PC-3 (cell line): ENCODE results near the gene GAS7. TPM values are rescaled to one million over a fixed set of nuclear protein-coding genes. Genes with fewer than 3 reads are reported as not detected.

ENCODE experiments used
- ATAC-seq: fragments of 200-7000 bp; cut with Tn5 transposase; 2 replicates; pipeline ENCODE4 v1.9.1; 2020; ENCODE audit warnings: mild to moderate bottlenecking, moderate library complexity
- BruUV-seq: library from RNA; stranded (reverse); fragments of 400-500 nt; replicated peaks from 2 replicates; lab custom pipeline; 2021; lab: Mats Ljungman, UMichigan
- CTCF ChIA-PET: fragments of 300-600 bp; sonication (Branson Sonifier 250); formaldehyde crosslinking; loops from one replicate; lab custom pipeline; 2022; ENCODE audit warnings: antibody characterized with exemption; lab: Charles Lee
- POLR2A ChIA-PET: fragments of 300-600 bp; sonication (Branson Sonifier 250); formaldehyde crosslinking; loops from one replicate; lab custom pipeline; 2022; ENCODE audit warnings: antibody characterized with exemption; ENCODE audit not compliant: unreplicated experiment; lab: Charles Lee
- DNase-seq: peaks from one replicate; pipeline ENCODE4 v3.0.0-alpha.2; 2015
- H2AFZ ChIP-seq: fragments of 300-600 bp; sonication (generic); 2 replicates; pipeline ENCODE4 v1.6.0; 2016; ENCODE audit warnings: antibody characterized with exemption, low read length
- H3F3A ChIP-seq: fragments of 300-600 bp; sonication (generic); one replicate; pipeline ENCODE4 v1.6.0; 2017; ENCODE audit warnings: antibody characterized with exemption, low read length, control low read depth, mild to moderate bottlenecking; ENCODE audit not compliant: unreplicated experiment
- H3K27ac ChIP-seq: fragments of 300-600 bp; sonication (generic); 2 replicates; pipeline ENCODE4 v1.5.1; 2016; ENCODE audit warnings: mild to moderate bottlenecking, low read length
- H3K27me3 ChIP-seq: fragments of 300-600 bp; sonication (generic); 2 replicates; pipeline ENCODE4 v1.6.1; 2016; ENCODE audit warnings: low read length, mixed read lengths
- H3K36me3 ChIP-seq: fragments of 300-600 bp; sonication (generic); 2 replicates; pipeline ENCODE4 v1.6.1; 2016; ENCODE audit warnings: low read depth, mixed run types, low read length, mixed read lengths
- H3K4me1 ChIP-seq: fragments of 300-600 bp; sonication (generic); 2 replicates; pipeline ENCODE4 v1.5.1; 2016; ENCODE audit warnings: low read length; ENCODE audit not compliant: insufficient read depth
- H3K4me2 ChIP-seq: fragments of 300-600 bp; sonication (generic); 2 replicates; pipeline ENCODE4 v1.6.0; 2016; ENCODE audit warnings: low read length
- H3K4me3 ChIP-seq: fragments of 300-600 bp; sonication (generic); 2 replicates; pipeline ENCODE4 v1.5.1; 2016; ENCODE audit warnings: mild to moderate bottlenecking, low read length, mixed read lengths
- H3K79me2 ChIP-seq: fragments of 300-600 bp; sonication (generic); 2 replicates; pipeline ENCODE4 v1.6.1; 2017; ENCODE audit warnings: low read length, mixed read lengths
- H3K9ac ChIP-seq: fragments of 300-600 bp; sonication (generic); 2 replicates; pipeline ENCODE4 v1.6.0; 2016; ENCODE audit warnings: mild to moderate bottlenecking, low read length
- H3K9me2 ChIP-seq: fragments of 300-600 bp; sonication (generic); replicated peaks from 2 replicates; pipeline ENCODE4 v1.6.1; 2016; ENCODE audit warnings: mixed run types, low read length, mixed read lengths
- H3K9me3 ChIP-seq: fragments of 300-600 bp; sonication (generic); 2 replicates; pipeline ENCODE4 v1.6.1; 2016; ENCODE audit warnings: low read length, mixed read lengths
- H4K20me1 ChIP-seq: fragments of 300-600 bp; sonication (generic); 2 replicates; pipeline ENCODE4 v1.6.1; 2016; ENCODE audit warnings: low read length, mixed read lengths
- CTCF ChIP-seq: fragments of 300-600 bp; sonication (generic); conservative IDR thresholded peaks from 2 replicates; pipeline ENCODE4 v1.5.1; 2017; ENCODE audit warnings: antibody characterized with exemption, low read depth, mild to moderate bottlenecking, low read length
- EZH2 ChIP-seq: fragments of 300-600 bp; sonication (generic); IDR thresholded peaks from one replicate; pipeline ENCODE4 v1.6.1; 2017; ENCODE audit warnings: antibody characterized with exemption, mild to moderate bottlenecking, low read length; ENCODE audit not compliant: unreplicated experiment
- EZH2phosphoT487 ChIP-seq: fragments of 300-600 bp; sonication (generic); IDR thresholded peaks from 2 replicates; pipeline ENCODE4 v1.6.1; 2018; ENCODE audit warnings: mild to moderate bottlenecking, antibody characterized with exemption, low read length, borderline replicate concordance
- intact Hi-C: fragments of 100-400 bp; cut with micrococcal nuclease; formaldehyde crosslinking; loops from 2 replicates; pipeline ENCODE4 v1.9.0; 2023
- total RNA-seq: library from RNA; depleted of rRNA; stranded (reverse); fragments of >200 nt; gene quantifications from 2 replicates; pipeline ENCODE4 v1.2.3, GENCODE V29; 2014

The GAS7 gene
- total RNA-seq, 1 experiment from 2014 or later, result not detected

- Histone ChIP-seq H2AFZ (no peak overlapping the region), H4K20me1 (no peaks in the 10 kb centered on the region), H3K27ac (no peak overlapping the region), H3K9ac (no peak overlapping the region), H3K9me3 (no peaks in the 10 kb centered on the region), H3K27me3 (0 out of 2 replicates have a peak, but pooled peaks cover 2% of the 10 kb centered on the region), H3K36me3 (no peaks in the 10 kb centered on the region), H3K4me3 (no peak overlapping the region), H3K79me2 (no peaks in the 10 kb centered on the region), H3K4me2 (no peak overlapping the region), H3K9me2 (no peaks in the 10 kb centered on the region), H3K4me1 (no peaks in the 10 kb centered on the region), H3F3A (no peaks in the 10 kb centered on the region)
- ATAC-seq, result no peak
- TF ChIP-seq CTCF, result no peak
- no peak for TF ChIP-seq EZH2phosphoT487
- TF ChIP-seq EZH2, result no peak
- ChIA-PET CTCF (no interaction called here), POLR2A (no interaction called here)
- no TSS peak for BruUV-seq
- no peak for DNase-seq
- intact Hi-C loops, result no loop called here
Observed at GRCh38 chr17:10192461-10192860, 5.9 kb downstream of the GAS7 start.

GRCh38 chr17:10187456-10187855, 10.9 kb downstream of the GAS7 start:
- ChIA-PET POLR2A (no interaction called here), CTCF (no interaction called here)
- H3K27ac ChIP-seq, result no peak overlapping the region
- TF ChIP-seq CTCF (no peak), EZH2phosphoT487 (no peak), EZH2 (no peak)
- H3K4me3 ChIP-seq, result no peak overlapping the region
- no peaks in the 10 kb centered on the region for H3K79me2 ChIP-seq
- H4K20me1 ChIP-seq, result no peaks in the 10 kb centered on the region
- ATAC-seq (no peak), DNase-seq (no peak)
- no peak overlapping the region for H3K4me2 ChIP-seq
- H3K9me2 ChIP-seq, result no peaks in the 10 kb centered on the region
- no peaks in the 10 kb centered on the region for H3K4me1 ChIP-seq
- no peaks in the 10 kb centered on the region for H3F3A ChIP-seq
- H2AFZ ChIP-seq, result no peak overlapping the region
- H3K27me3 ChIP-seq, result 0 out of 2 replicates have a peak, but pooled peaks cover 7% of the 10 kb centered on the region
- no TSS peak for BruUV-seq
- H3K9me3 ChIP-seq, result no peaks in the 10 kb centered on the region
- H3K36me3 ChIP-seq, result no peaks in the 10 kb centered on the region
- intact Hi-C loops, result no loop called here
- no peak overlapping the region for H3K9ac ChIP-seq

GRCh38 chr17:10186771-10187410, 11.5 kb downstream of the GAS7 start:
- CTCF ChIA-PET, result no interaction called here
- H4K20me1 ChIP-seq, result no peaks in the 10 kb centered on the region
- intact Hi-C loops, result no loop called here
- H3K79me2 ChIP-seq, result no peaks in the 10 kb centered on the region
- 0 out of 2 replicates have a peak, but pooled peaks cover 7% of the 10 kb centered on the region for H3K27me3 ChIP-seq
- no TSS peak for BruUV-seq
- no peak overlapping the region for H3K4me3 ChIP-seq
- H3K4me1 ChIP-seq, result no peaks in the 10 kb centered on the region
- no peaks in the 10 kb centered on the region for H3K9me3 ChIP-seq
- no peak overlapping the region for H3K27ac ChIP-seq
- no peak for ATAC-seq
- H3K9me2 ChIP-seq, result no peaks in the 10 kb centered on the region
- no peak overlapping the region for H3K9ac ChIP-seq
- H2AFZ ChIP-seq, result no peak overlapping the region
- no peaks in the 10 kb centered on the region for H3K36me3 ChIP-seq
- H3K4me2 ChIP-seq, result no peak overlapping the region
- DNase-seq, result no peak
- POLR2A ChIA-PET, result no interaction called here
- H3F3A ChIP-seq, result no peaks in the 10 kb centered on the region
- TF ChIP-seq CTCF (no peak), EZH2phosphoT487 (no peak), EZH2 (no peak)
